IPS-18c (cell line): ENCODE results near the gene GLCE.
"Not testable (repeated sequence)": the region's sequence is repeated elsewhere in the genome, so short reads cannot be mapped to it uniquely, and the experiment has no call there.

Experiments
- H3K4me3 ChIP-seq: 2 replicates; pipeline ENCODE4 v1.7.0; 2013; ENCODE audit warnings: low read depth, mild to moderate bottlenecking, low read length, moderate library complexity; ENCODE audit not compliant: insufficient read depth
- H3K9me3 ChIP-seq: one replicate; pipeline ENCODE4 v1.6.1; 2013; ENCODE audit warnings: mild to moderate bottlenecking, low read length, moderate library complexity; ENCODE audit not compliant: control insufficient read depth, insufficient read depth

GLCE gene

DNA sequence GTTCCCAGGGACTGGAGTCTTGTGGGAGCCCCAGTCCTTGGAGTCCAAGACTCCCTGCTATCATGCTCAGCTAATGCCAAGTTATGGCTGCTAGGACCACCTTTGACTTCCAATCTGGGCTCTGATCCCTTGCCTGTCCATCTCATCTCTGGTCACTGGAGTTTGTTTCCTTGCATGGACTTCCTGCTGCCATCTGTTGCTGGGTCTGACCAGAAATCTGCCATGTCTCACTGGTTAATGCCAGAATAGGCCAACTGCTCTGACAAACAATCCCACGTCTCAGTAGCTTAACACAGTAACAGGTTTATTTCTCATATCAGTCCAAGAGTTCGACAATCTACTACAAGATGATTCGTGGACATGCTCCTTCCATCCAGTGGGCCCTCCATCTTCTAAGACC, 10.1 kb upstream of the GLCE start:
- Histone ChIP-seq H3K4me3 (no peak overlapping the region), H3K9me3 (no peaks in the 10 kb centered on the region)

DNA sequence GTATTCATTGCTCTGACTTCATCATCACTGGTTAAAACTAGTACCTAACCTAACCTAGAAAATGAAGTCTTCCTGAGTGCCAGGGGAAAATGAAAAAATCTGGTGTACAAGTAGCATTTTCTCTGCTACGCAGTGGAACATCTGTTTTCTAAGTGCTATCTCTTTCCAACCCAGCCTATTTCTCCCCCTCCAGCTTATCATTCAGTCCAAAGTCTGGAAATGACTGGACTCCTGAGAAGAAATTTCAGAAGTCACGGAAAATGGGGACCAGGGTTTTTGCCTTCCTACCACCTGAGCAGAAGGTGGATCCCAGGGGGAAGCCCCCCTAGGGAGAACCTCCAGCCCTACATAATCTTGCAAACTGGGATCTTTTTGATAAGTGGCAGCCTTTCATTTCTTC, 9.6 kb upstream of the GLCE start:
- no peak overlapping the region for H3K4me3 ChIP-seq
- H3K9me3 ChIP-seq, result no peaks in the 10 kb centered on the region

DNA sequence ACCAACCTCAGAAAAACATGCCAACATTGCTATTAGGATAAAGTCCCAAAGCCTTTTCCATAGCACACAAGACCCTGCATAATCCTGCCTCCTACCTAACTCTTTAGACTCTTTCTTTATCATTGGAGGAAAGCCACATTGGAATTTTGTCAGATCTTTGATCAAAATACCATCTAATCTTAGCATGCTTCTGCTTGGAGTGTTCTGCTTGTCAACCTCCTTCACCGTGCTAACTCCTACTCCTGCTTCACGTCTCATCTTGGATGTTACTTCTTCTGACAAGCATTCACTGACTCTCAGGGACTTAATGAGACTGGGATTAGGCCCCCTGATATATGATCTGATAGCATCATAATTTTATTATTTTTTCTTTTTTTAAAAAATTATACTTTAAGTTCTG, 7.4 kb upstream of the GLCE start:
- no peak overlapping the region for H3K4me3 ChIP-seq
- no peaks in the 10 kb centered on the region for H3K9me3 ChIP-seq

DNA sequence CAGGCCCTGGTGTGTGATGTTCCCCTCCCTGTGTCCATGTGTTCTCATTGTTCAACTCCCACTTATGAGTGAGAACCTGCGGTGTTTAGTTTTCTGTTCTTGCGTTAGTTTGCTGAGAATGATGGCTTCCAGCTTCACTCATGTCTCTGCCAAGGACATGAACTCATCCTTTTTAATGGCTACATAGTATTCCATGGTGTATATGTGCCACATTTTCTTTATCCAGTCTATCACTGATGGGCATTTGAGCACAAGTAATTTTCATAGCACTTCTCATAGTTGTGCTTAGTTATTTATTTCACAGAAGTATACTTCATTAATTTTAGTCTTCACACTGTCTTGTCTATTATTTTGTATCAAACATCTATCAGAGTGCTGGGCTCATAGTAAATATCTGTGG, 6.8 kb upstream of the GLCE start:
- H3K9me3 ChIP-seq, H3K4me3 ChIP-seq: not testable (repeated sequence)

DNA sequence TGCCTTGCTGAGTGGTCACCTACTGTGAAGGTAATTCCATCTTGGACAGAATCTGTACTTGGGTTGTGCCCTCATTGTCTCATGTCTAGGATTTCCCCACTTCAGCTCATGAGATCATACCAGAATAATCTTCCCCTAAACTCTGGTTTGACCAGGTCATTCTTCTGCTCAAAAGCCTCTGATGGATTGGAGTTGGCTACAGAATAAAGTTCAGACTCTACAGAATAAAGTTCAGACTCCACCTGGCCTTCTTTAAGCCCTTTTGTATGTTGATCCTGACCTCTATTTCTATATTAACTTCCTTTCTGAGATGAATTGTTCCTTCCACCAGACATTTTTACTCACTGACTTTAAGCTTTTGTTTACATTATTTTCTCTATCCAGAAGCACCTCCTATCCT, 6.4 kb upstream of the GLCE start:
- Histone ChIP-seq H3K9me3 (no peaks in the 10 kb centered on the region), H3K4me3 (no peak overlapping the region)

DNA sequence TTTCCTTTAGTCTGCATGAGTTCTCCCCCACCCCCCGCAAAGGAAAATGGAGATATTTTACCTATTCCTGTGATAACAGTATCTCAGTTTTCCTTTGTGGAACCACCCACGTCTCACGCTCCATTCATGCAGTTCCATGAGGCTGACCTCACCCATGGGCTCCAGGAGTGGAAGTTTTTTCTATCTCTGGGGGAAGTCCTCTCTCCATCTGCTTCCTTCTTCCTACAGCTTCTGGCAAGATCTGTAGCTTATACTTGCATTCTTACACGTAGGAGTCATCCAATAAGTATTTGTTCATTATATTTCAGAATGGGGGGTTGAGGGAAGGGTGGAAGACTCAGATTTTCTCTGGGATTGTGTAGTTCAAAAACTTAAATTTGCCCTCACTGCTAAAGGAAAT, 5.8 kb upstream of the GLCE start:
- Histone ChIP-seq H3K4me3 (no peak overlapping the region), H3K9me3 (no peaks in the 10 kb centered on the region)

DNA sequence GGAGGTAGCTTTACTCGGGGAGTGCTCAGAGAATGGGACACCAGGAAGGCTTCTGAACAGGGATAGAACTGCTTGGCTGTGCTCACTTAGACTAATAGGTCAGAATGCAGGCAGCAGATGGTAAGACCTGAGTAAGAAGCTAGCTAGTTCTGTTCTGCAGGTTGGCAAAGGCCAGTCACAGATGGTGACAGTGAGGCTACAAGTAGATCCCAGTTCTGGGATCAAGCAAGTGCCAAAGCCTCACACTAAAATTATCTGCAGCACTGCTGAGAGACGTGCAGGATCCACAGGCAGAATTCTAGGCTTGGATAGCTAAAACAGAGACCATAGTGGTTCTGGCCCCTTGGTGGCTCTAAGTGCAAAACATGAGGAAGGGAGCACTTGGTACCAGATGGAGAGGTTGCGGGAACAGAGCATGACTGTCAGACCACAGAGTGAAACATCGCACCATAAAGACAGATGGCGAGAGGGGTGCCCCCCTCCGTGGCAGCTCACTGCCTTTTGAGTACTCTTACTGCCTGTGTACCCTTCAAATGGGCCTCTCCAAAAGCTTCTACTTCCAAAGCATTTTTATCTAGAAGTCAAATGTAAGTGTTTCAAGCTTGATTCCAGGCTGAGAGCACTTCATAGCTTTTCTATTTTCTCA, 3.6 kb upstream of the GLCE start:
- Histone ChIP-seq H3K9me3 (no peaks in the 10 kb centered on the region), H3K4me3 (no peak overlapping the region)

DNA sequence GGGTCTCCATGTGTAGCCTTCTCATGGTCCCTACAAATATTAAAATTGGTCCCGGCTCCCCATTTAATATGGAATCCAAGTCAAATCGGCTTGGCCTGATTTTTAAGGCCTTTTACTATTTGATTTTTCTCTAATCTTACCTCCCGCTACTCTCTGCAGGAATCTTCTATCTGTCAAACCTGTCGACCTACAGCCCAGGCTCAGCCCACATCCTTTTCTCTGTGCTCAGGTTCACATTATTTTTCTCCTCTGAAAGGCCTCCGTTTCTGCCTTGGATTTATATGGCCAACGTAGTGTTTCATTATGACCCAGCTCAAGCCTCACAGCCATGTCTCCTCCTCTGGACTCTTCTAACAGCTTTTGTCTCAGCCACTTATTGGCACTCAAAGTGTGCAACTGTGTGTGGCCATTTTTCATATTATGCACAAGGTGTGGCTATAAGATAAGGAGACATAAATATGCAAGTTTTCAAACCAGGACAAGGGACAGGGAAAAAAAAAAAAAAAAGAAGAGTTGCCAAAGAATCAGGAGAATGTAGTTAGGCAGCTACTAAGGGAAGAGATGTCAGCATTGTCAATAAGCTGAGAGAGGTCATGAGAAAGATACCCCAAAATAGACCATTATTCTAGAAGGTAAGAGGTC, 2.1 kb upstream of the GLCE start:
- Histone ChIP-seq H3K4me3 (no peak overlapping the region), H3K9me3 (no peaks in the 10 kb centered on the region)

DNA sequence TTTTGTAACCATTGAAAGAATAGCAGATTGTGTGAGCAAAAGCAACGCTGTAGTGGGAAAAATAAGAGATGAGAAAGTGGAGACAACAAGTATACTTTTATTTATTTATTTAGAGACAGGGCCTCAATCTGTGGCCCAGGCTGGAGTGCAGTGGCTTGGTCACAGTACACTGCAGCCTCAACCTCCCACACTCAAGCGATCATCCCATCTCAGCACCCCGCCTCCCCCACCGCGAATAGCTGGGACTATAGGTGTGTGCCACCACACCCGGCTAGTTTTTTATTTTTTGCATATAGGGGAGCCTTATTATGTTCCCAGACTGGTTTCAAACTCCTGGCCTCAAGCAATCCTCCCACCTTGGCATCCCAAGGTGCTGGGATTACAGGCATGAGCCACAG, 1.6 kb upstream of the GLCE start:
- no peaks in the 10 kb centered on the region for H3K9me3 ChIP-seq
- H3K4me3 ChIP-seq, result no peak overlapping the region

DNA sequence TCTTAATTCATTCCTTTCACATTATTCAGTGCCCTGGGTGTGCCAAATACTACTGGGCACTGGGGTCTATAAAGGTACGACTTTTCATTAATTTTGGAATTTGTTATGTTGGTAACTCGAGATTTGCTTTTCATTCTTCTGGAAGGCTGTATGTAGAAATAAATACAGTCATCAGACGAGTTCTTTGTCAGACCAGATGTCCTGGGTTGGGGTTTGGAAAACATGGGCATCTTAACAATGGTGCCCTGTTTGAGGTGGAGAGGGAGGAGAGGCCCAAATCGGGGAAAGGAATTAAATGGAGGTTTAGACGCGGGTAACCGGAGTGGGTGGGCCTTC, 662 bp upstream of the GLCE start:
- Histone ChIP-seq H3K4me3 (peak overlapping the region; percentile 71), H3K9me3 (no peaks in the 10 kb centered on the region)

DNA sequence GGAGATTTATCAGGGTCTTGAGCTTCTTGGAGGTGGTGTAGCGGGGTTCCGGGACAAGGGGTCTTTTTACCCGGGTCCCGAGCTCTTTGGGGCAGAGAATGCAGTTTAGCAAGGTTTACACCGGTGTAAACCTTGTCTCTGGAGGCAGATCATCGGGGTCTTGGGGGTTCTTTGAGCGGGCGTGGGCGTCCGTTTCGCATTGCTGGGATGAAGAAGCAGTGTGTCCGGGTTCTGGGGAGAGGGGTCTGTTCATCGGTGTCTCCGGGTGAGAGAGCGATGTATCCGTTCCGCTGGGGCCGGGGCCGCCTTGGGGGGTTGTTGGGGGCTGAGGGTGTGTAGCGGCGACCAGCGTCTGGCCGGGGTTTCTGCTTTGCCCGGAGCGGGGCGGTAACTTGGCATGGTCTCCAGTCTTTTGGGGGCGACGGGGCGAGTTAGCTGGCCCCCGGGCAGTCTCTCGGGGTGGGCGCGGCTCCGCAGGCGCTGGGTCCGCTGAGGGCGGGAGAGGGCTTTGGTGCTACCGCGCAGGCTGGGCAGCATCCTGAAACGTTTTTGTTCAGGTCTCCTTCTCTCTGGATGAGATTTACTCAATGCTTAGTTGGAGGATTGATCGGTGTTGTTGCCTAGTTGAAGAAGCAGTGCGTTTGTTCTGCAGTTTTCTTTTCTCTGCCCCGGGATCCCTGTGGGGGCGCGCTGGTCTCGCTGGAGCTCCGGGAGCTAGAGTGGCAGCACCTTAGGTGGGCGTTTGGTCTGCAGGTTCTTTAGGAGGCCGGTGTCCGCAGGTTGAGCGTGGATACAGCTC, 843 bp downstream of the GLCE start:
- Histone ChIP-seq H3K9me3 (no peaks in the 10 kb centered on the region), H3K4me3 (peak overlapping the region; percentile 71)

DNA sequence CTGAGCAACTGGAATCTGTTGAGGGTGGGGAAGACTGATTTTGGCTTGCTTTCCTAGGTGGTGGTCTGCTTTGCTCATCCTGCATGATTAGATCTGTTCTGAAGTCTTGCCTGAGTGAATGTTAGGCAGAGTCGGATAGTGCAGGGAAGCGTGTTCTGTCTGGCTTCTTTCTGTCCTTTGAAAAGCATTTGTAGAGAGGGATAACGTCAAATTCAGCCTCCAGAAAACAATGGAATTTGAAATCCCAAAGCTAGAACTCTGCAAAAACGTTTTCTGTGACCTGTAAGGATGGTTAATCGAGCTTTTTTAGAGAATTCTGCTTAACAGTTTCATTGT, 1.4 kb downstream of the GLCE start:
- H3K4me3 ChIP-seq, result peak overlapping the region; percentile 71; the same call in 1 of the 2 replicates
- no peaks in the 10 kb centered on the region for H3K9me3 ChIP-seq

DNA sequence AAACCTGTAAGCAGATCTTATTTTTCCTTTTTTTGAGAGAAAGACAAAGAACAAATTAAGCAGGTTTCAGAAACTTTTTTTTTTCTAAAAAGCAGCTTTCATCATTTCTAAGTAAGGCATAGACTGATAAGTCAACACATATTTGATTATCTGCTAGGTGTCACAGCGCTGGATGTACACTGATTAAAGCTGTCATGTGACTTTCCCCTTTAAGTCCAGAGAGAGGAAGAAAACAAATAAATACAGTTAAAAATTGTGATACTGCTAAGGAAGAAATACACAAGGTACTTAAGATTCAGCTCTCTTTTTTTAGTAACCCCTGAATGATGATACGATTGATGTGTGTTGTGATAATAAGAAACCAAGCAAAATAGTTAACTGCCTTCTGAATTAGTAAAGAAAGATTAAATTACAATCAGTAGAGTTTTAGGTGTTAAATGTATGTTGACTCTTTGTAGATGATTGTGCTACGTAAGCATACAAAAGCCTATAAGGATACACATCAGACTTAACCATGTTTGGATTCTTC, 2.8 kb downstream of the GLCE start:
- H3K4me3 ChIP-seq, result no peak overlapping the region

DNA sequence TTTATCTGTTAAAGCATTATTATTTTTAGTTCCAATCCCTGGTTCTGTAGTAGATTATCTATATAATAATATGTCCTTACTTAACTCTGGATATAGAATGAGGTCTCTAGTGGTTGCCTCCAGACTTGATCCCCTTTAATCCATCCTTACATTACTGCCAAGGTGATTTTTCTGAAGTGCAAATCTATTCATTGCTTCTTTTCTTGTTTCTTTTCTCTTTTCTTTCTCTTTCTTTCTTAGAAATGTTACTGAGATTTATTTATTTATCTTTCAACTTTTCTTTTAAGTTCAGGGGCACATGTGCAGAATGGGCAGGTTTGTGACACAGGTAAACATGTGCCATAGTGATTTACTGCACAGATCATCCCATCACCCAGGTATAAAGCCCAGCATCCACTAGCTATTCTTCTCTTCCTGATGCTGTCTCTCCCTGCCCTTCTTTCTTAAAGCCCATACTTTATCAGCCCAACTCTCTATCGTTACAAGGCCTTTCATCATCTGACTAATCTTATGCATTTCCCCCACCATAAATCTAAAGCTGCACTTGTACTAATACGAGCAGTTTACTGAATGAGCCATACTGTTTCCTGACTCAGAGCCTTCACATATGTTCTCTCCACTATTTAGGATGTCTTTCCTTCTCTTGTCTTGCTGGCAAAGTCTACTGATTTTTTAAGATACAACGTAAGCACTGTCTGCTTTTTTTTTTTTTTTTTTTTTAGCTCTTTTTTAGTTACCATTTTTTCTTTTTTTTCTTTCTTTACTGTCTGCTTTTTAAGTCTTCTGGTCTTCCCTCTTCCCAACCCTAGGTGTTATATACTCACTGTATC, 4.6 kb downstream of the GLCE start:
- H3K9me3 ChIP-seq, result no peaks in the 10 kb centered on the region
- H3K4me3 ChIP-seq, result no peak overlapping the region

More for the DNA sequence above, 2.8 kb downstream of the GLCE start:
- no peaks in the 10 kb centered on the region for H3K9me3 ChIP-seq

DNA sequence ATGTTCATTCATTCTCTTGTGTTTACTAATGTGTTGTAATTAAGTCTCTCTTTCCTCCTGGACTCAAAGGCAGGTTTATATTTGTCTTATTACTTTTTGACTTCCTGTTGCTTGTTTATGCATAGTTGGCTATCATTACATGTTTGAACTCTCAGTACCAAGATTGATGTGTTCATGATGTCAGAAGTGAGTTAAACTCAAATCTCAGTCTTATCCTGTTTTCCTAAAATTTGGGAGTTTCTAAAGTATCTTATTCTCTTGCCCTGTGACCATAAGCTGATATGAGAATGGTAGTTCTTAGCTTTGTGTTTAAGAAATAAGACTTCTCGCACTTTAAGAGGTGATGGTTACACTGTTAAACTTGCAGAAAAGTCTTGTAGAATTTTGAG, 5.2 kb downstream of the GLCE start:
- Histone ChIP-seq H3K9me3 (no peaks in the 10 kb centered on the region), H3K4me3 (no peak overlapping the region)

DNA sequence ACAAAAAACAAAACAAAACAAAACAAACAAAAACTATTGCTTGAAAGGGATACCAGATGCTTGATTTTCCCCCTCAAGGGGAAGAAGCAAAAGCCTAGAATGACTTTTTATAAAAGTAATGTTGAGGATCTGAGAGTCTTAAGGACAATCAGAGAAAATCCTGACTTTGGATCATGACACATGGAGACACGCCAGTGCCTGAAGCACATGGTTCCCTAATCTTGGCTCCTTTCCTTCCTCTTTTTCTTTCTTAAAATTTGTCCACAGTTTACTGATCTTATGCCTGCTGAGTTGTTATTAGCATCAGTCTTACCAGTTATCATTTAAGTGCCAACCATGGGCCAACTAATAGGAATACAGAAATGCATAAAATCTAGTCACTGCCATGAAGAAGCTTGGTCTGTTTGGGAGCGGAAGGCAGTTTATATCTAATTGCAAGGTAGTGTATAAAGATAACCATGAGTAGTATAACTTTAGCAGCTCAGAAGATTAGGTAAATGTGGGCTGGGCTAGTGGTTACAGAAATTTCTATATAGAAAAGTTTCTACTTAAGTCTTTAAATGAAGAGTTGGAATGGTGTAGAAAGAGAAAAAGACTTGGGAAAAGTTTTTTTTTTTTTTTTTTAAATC, 6.9 kb downstream of the GLCE start:
- no peaks in the 10 kb centered on the region for H3K9me3 ChIP-seq
- no peak overlapping the region for H3K4me3 ChIP-seq

DNA sequence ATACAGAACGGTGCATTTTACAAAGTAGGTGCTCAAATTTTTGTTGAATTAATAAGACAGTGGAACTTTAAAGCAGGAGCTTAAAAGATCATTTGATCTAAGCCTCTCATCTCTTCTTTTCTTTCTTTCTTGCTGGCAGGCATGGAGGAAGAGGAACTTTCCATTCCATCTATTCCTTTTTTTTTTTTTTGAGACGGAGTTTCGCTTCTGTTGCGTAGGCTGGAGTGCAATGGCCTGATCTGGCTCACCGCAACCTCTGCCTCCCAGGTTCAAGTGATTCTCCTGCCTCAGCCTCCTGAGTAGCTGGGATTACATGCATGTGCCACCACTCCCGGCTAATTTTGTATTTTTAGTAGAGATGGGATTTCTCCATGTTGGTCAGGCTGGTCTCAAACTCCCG, 7.9 kb downstream of the GLCE start:
- H3K4me3 ChIP-seq, H3K9me3 ChIP-seq: not testable (repeated sequence)
